OCI-LY1 (cell line): ENCODE data around the gene FRG2C.
"Not testable (repeated sequence)": the region's sequence is repeated elsewhere in the genome, so short reads cannot be mapped to it uniquely, and the experiment has no call there.

Experiments
- EZH2 ChIP-seq: fragments of 200-600 bp; sonication (generic), shearing (Covaris generic); IDR thresholded peaks from 2 replicates; pipeline ENCODE4 v1.8.0; 2017; ENCODE audit warnings: borderline replicate concordance, mixed run types, mild to moderate bottlenecking, antibody characterized with exemption, low read length, moderate library complexity, mixed read lengths
- TF ChIP-seq, protein P1 (sequence below): fragments of 200-600 bp; sonication (generic), shearing (Covaris generic); IDR thresholded peaks from 2 replicates; pipeline ENCODE4 v1.5.1; 2017; ENCODE audit warnings: mild to moderate bottlenecking, antibody characterized with exemption, low read length, moderate library complexity, mixed read lengths

DNA sequence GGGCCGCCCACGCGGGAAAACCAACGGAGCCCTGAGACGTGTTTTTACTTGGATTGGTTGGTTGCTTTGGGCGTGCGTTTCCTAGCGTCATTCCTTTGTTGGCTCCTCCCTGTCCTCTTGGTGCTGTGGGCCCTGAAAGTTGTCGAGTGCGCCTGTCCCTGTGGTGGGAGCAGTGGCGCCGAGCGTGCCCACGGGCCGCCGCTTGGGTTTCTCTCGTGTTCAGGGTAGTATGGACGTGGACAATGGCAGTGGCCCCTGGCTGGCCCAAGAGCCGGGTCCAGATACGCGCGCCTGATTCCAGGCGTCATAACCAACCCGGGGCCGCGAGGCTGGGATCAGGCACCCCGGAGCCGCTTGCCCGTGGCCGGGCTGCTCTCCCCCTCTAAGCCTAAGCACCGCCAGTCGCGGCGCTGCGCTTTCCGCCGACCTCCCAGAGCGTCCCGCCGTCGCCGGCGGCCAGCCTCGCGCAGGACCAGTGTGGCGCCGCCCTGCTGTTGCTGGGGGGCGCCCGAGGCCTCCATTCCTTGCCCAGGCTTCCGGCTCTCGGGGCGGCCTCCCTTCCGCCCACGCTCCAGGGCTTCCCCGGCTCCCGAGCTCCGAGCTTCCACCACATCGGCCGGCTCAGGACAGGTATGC lies 8.1 kb downstream of the FRG2C start:
- TF ChIP-seq, protein P1, sequence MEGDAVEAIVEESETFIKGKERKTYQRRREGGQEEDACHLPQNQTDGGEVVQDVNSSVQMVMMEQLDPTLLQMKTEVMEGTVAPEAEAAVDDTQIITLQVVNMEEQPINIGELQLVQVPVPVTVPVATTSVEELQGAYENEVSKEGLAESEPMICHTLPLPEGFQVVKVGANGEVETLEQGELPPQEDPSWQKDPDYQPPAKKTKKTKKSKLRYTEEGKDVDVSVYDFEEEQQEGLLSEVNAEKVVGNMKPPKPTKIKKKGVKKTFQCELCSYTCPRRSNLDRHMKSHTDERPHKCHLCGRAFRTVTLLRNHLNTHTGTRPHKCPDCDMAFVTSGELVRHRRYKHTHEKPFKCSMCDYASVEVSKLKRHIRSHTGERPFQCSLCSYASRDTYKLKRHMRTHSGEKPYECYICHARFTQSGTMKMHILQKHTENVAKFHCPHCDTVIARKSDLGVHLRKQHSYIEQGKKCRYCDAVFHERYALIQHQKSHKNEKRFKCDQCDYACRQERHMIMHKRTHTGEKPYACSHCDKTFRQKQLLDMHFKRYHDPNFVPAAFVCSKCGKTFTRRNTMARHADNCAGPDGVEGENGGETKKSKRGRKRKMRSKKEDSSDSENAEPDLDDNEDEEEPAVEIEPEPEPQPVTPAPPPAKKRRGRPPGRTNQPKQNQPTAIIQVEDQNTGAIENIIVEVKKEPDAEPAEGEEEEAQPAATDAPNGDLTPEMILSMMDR, result not testable (repeated sequence)
- not testable (repeated sequence) for TF ChIP-seq EZH2
